HT-29 (cell line): ENCODE measurements around the gene ZFYVE28. TPM values are rescaled to one million over a fixed set of nuclear protein-coding genes. Genes with fewer than 3 reads are reported as not detected.

ENCODE experiments used
- small RNA-seq: library from RNA; depleted of rRNA; stranded (forward); fragments of <200 nt; gene quantifications from one replicate; pipeline ENCODE3, GENCODE V24; 2014
- total RNA-seq: library from RNA; depleted of rRNA; stranded (reverse); fragments of >200 nt; shearing (Covaris generic); gene quantifications from 2 replicates; pipeline ENCODE4 v1.2.3, GENCODE V29; 2014; rRNA removed

Gene ZFYVE28
- total RNA-seq, 1 experiment from 2014 or later, result 2.0 TPM

Small RNA genes within 50 kb of the gene (small RNA-seq; reads per million reads assigned to genes)
- gene COX6B1P5, result not detected

Other genes starting within 250 kb of the ZFYVE28 start
- 9.7 and 10.8 TPM in 2 replicates for gene HAUS3, start 176.5 kb downstream of the ZFYVE28 start, total RNA-seq
- 0.31 and 0.71 TPM in 2 replicates for gene POLN, start 176.5 kb downstream of the ZFYVE28 start, total RNA-seq
- gene MXD4, start 156.5 kb downstream of the ZFYVE28 start, total RNA-seq, result 41.7 and 46.8 TPM in 2 replicates
- gene CFAP99, start 310 bp upstream of the ZFYVE28 start, total RNA-seq, result not detected in 2 replicates
- gene RNF4, start 50.5 kb upstream of the ZFYVE28 start, total RNA-seq, result 44.9 and 47.1 TPM in 2 replicates
- gene FAM193A, start 118.0 kb upstream of the ZFYVE28 start, total RNA-seq, result 13.5 and 13.8 TPM in 2 replicates